ENCODE measurements around the gene SMYD3.

The SMYD3 gene

GRCh38 chr1:246265481-246265880 lies 241.6 kb downstream of the SMYD3 start:
- DNase-seq, result no peak

- no peak for DNase-seq
These were observed 244.8 kb downstream of the SMYD3 start for GRCh38 chr1:246262281-246262680.

DNA sequence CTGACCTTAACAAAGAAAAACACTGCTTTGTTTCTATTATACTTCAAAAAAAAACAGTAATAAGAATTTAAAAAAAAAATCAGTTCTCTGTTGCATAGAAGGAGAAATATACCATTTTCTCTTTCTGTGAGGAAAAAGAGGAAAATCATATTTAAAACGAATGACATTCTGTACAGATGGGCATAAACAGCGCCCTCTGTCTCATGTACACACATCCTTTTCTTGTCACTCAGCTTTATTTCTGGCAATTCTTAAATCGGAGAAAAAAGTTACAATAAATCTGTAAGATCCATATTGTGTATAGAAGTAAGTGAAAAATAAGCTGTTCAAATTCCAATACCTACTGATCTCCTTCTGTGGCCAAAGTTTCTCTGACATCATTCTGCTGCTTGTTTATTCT lies 245.4 kb downstream of the SMYD3 start:
- DNase-seq, result no peak

GRCh38 chr1:246258250-246258649 lies 248.8 kb downstream of the SMYD3 start:
- DNase-seq, result no peak

DNA sequence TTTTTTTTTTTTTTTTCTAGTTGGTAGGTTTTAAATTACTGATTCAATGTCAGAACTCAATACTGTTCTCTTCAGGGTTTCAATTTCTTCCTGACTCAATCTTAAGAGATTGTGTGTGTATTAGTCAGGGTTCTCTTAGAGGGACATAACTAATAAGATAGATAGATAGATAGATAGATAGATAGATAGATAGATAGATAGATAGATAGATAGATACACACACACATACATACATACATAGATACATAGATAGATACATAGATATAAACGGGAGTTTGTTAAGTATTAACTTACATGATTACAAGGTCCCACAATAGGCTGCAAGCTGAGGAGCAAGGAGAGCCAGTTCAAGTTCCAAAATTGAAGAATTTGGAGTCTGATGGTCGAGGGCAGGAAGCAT lies 251.3 kb downstream of the SMYD3 start:
- DNase-seq, result no peak

DNA sequence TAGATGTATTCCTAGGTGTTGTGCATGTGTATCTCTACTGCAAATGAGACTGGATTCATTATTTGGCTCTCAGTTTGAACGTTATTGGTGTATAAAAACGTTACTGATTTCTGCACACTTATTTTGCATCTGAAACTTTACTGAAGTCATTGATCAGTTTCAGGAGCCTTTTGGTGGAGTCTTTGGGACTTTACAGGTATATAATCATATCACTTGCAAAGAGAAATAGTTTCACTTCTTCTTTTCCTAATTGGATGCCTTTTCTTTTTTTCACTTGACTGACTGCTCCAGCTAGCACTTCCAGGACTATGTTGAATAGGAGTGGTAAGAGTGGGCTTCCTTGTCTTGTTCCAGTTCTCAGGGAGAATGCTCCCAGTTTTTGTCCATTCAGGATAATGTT lies 252.2 kb downstream of the SMYD3 start:
- DNase-seq, result no peak

GRCh38 chr1:246246430-246246829 lies 260.6 kb downstream of the SMYD3 start:
- no peak for DNase-seq

- DNase-seq, result no peak
These were observed 261.5 kb downstream of the SMYD3 start for GRCh38 chr1:246245541-246245940.

GRCh38 chr1:246232126-246232525 lies 275.0 kb downstream of the SMYD3 start:
- DNase-seq, result no peak

DNA sequence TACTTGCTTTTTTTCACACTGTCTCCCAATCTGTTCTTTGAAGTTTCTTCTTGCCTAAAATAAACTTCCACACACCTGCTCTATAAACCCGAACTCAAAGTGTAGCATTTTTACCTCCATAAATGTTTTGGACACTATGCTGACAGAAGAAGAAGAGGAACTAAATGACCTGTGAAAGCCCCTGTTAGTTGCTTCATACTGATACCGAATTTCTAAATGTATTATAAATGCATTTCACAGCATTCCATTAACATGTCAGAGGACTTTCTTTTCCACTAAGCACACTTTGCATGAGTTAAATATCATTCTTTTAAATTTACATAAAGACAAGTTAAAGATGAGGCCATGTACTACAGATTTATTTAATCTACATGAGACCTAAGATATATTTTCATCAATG lies 281.0 kb downstream of the SMYD3 start:
- DNase-seq, result no peak

- peak; percentile 49 for DNase-seq
These were observed 285.4 kb downstream of the SMYD3 start for GRCh38 chr1:246221485-246222255.

GRCh38 chr1:246220495-246221065 lies 286.5 kb downstream of the SMYD3 start:
- DNase-seq, result no peak

- no peak for DNase-seq
These were observed 287.5 kb downstream of the SMYD3 start for GRCh38 chr1:246219508-246220030.

DNA sequence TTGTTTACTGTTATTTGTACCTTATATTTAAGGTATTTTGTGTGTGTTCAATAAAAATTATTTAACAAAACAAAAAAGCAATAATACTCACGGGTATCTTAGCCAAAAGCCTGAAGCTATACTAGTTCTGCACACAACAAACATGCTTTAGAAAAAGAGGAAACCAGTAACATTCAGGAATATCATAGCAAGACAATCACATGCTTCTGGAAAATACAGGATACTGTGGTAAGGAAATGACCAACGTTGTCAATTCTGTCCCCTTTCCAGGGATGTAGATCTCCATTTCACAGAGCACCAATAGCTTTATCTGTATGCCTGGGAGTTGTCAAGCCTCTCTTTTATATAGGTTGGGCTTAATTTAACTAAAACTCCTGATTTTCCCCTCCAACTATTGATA lies 288.4 kb downstream of the SMYD3 start:
- DNase-seq, result no peak

DNA sequence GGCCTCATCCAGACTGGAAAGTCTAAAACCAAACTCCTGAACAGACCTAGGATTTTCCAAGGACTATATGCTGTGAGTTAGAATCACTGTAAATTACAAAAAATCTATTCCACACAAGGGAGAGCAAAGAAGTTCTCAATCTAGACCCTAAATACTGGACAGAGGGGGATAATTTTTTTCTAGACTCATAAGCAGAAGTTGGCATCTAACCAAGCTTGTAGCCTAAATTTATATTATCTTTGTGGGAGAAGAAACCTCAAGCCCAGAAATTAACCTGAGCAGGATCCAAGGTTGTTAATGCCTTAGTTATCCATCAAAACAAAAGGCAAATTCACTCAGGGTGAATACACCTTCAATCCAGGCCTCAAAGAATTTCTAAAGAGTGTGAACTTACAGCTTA lies 290.2 kb downstream of the SMYD3 start:
- DNase-seq, result no peak

DNA sequence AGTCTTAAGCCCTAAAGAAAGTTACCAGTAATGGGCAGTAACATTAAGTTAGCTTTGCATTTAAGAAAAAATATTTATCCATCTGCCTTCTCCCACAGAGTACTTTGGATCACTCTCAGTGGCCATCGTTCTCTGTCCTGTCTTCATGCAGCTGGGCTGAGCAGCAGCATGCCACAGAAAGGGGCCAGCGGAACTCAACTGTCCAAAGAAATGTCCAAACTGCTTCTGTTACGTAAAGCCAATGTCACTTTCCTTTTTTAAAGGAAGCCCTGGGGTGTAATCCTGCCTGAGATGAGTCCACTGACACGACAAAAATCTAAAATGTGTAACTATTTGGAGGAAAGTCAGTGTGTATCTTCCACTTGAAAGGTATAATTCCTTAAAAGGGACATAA lies 291.6 kb downstream of the SMYD3 start:
- DNase-seq, result no peak

DNA sequence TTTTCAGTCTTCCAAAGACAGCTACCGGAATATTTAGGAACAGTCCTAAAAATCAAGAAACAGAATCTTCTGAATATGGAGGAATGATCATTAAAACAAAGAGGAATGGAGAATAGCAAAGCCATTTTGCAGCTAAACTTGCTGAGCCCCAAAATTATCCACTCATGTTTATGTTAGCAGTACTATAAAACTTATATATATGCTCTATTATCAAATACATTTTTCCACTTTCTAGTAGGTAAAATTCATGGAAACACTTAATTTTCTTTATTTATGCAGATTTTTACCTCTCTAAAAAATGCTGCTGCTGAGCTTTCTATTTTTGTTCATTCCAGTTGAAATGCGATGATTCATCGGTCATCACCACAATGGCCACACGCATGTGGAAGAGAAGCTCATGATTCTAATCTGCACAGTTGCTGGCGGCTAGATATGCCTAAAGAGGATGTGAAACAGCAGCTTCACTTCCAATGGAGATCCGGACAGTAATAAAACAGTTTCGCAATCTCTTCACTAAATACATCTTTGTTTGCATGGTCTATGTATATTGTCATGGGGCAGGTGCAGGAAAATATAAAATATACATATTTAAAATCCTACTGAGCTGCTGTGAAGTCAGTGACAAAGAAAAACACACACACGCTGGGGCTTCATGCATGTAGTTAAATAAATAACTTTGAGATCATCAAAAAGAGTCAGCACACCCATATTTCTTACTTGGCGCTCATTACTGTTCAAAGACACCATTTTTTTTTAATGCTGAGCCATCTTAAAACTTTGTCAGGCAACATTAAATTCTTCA lies 292.2 kb downstream of the SMYD3 start:
- peak; percentile 31 for DNase-seq

- no peak for DNase-seq
These were observed 293.1 kb downstream of the SMYD3 start for GRCh38 chr1:246213947-246214346.

- no peak for DNase-seq
These were observed 293.6 kb downstream of the SMYD3 start for GRCh38 chr1:246213502-246213901.

GRCh38 chr1:246213036-246213435 lies 294.0 kb downstream of the SMYD3 start:
- DNase-seq, result no peak

DNA sequence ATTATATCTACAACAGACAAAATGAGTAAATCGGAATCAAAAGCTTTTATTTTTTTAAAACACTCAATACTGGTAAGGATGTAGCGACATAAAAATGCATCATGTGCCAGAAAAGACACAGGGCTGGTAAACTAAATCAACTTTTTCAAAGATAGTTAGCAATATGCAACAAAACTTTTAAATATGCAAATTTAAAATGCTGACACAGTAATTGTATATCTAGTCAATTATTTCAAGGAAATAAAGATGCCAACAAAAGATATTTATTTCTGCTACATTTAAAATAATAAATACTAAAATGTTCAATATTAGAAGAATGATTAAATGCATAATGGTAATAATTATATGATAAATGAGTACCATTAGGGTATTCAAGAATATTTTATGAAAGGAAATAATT lies 295.1 kb downstream of the SMYD3 start:
- DNase-seq, result no peak

GRCh38 chr1:246210756-246211155 lies 296.3 kb downstream of the SMYD3 start:
- no peak for DNase-seq

DNA sequence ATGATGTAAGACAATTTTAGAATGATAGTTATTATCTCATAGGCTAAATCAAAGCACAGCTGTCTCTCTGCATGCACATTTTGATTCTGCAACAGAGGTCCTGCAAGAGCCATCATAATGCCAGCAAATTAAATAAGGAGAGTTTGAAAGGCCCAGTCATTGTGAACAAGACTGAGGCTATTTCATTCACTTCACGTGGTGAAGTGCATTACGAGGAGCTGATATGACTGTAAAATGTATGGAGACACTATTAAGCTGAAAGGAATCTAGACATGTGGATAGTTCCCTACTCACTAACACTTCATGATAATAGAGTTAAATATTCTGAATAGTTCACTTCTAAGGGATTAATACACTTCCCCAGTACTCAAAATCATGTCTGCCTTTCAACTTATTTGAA lies 299.0 kb downstream of the SMYD3 start:
- DNase-seq, result no peak

GRCh38 chr1:246203180-246203579 lies 303.9 kb downstream of the SMYD3 start:
- DNase-seq, result no peak

Data from femur (tissue), 1 donor.